ENCODE data around the gene APBB2. TPM values are rescaled to one million over a fixed set of nuclear protein-coding genes. Genes with fewer than 3 reads are reported as not detected.

Gene APBB2
- total and polyA plus RNA-seq, 2 experiments from 2014 or later = 35.8 to 74.8 TPM

DNA sequence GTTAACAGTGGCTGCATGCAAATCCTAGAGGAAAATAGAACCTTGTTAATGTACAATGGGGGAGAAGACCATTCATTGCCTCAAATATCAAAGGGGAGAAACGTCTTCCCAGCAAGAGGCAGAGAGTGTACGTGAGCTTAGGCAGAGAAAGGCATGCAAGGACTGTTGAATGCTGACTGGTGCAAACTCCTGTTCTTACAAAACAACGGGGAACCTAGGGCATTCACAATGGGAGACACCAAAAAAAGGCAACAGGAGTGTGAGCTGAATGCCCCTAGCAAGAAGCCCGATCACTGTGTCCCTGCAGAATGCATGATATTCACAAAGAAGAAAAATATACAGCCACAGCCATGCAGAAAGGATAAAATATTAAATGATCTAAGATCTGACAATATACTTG lies 279.7 kb downstream of the APBB2 start:
- Mint-ChIP-seq H3K9me3 (no peaks in the 10 kb centered on the region), H3K27ac (no peak overlapping the region; the same call in 1 of the 2 replicates), H3K27me3 (ENCODE audit: insufficient read depth, low read depth, poor library complexity) (peaks cover 3% of the 10 kb centered on the region), H3K4me3 (peak overlapping the region; percentile 1; the same call in 1 of the 3 replicates), H3K36me3 (ENCODE audit: low read depth) (no peaks in the 10 kb centered on the region; the same call in 2 of the 3 replicates), H3K4me1 (peaks cover 43% of the 10 kb centered on the region)
- Histone ChIP-seq H3K36me3 (ENCODE audit: insufficient read depth) (no peaks in the 10 kb centered on the region), H2AFZ (no peak overlapping the region), H3F3A (replicated peaks; ENCODE audit: low read depth) (no peaks in the 10 kb centered on the region), H3K9me2 (ENCODE audit: insufficient read depth) (no peaks in the 10 kb centered on the region), H3K27ac (ENCODE audit: low read depth) (no peak overlapping the region), H4K20me1 (replicated peaks; ENCODE audit: insufficient read depth) (no peaks in the 10 kb centered on the region), H3K4me3 (no peak overlapping the region), H3K4me1 (ENCODE audit: insufficient read depth) (peaks cover 22% of the 10 kb centered on the region), H3K4me2 (no peak overlapping the region), H3K27me3 (ENCODE audit: insufficient read depth) (no peaks in the 10 kb centered on the region), H3K79me2 (replicated peaks; ENCODE audit: insufficient read depth) (no peaks in the 10 kb centered on the region)
- ATAC-seq = peak; percentile 92
- TF ChIP-seq, protein P1, sequence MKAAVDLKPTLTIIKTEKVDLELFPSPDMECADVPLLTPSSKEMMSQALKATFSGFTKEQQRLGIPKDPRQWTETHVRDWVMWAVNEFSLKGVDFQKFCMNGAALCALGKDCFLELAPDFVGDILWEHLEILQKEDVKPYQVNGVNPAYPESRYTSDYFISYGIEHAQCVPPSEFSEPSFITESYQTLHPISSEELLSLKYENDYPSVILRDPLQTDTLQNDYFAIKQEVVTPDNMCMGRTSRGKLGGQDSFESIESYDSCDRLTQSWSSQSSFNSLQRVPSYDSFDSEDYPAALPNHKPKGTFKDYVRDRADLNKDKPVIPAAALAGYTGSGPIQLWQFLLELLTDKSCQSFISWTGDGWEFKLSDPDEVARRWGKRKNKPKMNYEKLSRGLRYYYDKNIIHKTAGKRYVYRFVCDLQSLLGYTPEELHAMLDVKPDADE (IDR thresholded peaks at IDR 0.05) = no peak
- no peak for TF ChIP-seq NANOG (IDR thresholded peaks at IDR 0.05; ENCODE audit: borderline replicate concordance)
- TF ChIP-seq STAT1 (IDR thresholded peaks at IDR 0.05; ENCODE audit: unreplicated experiment) = no peak
- TF ChIP-seq, protein P2, sequence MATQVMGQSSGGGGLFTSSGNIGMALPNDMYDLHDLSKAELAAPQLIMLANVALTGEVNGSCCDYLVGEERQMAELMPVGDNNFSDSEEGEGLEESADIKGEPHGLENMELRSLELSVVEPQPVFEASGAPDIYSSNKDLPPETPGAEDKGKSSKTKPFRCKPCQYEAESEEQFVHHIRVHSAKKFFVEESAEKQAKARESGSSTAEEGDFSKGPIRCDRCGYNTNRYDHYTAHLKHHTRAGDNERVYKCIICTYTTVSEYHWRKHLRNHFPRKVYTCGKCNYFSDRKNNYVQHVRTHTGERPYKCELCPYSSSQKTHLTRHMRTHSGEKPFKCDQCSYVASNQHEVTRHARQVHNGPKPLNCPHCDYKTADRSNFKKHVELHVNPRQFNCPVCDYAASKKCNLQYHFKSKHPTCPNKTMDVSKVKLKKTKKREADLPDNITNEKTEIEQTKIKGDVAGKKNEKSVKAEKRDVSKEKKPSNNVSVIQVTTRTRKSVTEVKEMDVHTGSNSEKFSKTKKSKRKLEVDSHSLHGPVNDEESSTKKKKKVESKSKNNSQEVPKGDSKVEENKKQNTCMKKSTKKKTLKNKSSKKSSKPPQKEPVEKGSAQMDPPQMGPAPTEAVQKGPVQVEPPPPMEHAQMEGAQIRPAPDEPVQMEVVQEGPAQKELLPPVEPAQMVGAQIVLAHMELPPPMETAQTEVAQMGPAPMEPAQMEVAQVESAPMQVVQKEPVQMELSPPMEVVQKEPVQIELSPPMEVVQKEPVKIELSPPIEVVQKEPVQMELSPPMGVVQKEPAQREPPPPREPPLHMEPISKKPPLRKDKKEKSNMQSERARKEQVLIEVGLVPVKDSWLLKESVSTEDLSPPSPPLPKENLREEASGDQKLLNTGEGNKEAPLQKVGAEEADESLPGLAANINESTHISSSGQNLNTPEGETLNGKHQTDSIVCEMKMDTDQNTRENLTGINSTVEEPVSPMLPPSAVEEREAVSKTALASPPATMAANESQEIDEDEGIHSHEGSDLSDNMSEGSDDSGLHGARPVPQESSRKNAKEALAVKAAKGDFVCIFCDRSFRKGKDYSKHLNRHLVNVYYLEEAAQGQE (IDR thresholded peaks at IDR 0.05; ENCODE audit: unreplicated experiment) = no peak
- TF ChIP-seq ZNF331 (CRISPR knock-in tag; IDR thresholded peaks at IDR 0.05; ENCODE audit: low read depth) = no peak
- no peak for TF ChIP-seq JUNB (IDR thresholded peaks at IDR 0.05; ENCODE audit: unreplicated experiment)
- TF ChIP-seq, protein P3, sequence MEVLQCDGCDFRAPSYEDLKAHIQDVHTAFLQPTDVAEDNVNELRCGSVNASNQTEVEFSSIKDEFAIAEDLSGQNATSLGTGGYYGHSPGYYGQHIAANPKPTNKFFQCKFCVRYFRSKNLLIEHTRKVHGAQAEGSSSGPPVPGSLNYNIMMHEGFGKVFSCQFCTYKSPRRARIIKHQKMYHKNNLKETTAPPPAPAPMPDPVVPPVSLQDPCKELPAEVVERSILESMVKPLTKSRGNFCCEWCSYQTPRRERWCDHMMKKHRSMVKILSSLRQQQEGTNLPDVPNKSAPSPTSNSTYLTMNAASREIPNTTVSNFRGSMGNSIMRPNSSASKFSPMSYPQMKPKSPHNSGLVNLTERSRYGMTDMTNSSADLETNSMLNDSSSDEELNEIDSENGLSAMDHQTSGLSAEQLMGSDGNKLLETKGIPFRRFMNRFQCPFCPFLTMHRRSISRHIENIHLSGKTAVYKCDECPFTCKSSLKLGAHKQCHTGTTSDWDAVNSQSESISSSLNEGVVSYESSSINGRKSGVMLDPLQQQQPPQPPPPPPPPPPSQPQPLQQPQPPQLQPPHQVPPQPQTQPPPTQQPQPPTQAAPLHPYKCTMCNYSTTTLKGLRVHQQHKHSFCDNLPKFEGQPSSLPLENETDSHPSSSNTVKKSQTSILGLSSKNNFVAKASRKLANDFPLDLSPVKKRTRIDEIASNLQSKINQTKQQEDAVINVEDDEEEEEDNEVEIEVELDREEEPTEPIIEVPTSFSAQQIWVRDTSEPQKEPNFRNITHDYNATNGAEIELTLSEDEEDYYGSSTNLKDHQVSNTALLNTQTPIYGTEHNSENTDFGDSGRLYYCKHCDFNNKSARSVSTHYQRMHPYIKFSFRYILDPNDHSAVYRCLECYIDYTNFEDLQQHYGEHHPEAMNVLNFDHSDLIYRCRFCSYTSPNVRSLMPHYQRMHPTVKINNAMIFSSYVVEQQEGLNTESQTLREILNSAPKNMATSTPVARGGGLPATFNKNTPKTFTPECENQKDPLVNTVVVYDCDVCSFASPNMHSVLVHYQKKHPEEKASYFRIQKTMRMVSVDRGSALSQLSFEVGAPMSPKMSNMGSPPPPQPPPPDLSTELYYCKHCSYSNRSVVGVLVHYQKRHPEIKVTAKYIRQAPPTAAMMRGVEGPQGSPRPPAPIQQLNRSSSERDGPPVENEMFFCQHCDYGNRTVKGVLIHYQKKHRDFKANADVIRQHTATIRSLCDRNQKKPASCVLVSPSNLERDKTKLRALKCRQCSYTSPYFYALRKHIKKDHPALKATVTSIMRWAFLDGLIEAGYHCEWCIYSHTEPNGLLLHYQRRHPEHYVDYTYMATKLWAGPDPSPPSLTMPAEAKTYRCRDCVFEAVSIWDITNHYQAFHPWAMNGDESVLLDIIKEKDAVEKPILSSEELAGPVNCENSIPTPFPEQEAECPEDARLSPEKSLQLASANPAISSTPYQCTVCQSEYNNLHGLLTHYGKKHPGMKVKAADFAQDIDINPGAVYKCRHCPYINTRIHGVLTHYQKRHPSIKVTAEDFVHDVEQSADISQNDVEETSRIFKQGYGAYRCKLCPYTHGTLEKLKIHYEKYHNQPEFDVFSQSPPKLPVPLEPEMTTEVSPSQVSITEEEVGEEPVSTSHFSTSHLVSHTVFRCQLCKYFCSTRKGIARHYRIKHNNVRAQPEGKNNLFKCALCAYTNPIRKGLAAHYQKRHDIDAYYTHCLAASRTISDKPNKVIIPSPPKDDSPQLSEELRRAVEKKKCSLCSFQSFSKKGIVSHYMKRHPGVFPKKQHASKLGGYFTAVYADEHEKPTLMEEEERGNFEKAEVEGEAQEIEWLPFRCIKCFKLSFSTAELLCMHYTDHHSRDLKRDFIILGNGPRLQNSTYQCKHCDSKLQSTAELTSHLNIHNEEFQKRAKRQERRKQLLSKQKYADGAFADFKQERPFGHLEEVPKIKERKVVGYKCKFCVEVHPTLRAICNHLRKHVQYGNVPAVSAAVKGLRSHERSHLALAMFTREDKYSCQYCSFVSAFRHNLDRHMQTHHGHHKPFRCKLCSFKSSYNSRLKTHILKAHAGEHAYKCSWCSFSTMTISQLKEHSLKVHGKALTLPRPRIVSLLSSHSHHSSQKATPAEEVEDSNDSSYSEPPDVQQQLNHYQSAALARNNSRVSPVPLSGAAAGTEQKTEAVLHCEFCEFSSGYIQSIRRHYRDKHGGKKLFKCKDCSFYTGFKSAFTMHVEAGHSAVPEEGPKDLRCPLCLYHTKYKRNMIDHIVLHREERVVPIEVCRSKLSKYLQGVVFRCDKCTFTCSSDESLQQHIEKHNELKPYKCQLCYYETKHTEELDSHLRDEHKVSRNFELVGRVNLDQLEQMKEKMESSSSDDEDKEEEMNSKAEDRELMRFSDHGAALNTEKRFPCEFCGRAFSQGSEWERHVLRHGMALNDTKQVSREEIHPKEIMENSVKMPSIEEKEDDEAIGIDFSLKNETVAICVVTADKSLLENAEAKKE (CRISPR knock-in tag; IDR thresholded peaks at IDR 0.05) = no peak
- peak; percentile 38 for DNase-seq (ENCODE audit: low spot score)
